HG02852 (cell line): Measurements from ENCODE around the gene AP3M1.
"Not testable (repeated sequence)": the region's sequence is repeated elsewhere in the genome, so short reads cannot be mapped to it uniquely, and the experiment has no call there.

Experiments
- ATAC-seq: cut with Tn5 transposase; IDR thresholded peaks from one replicate; pipeline ENCODE4 v1.9.1; 2021; ENCODE audit warnings: mild to moderate bottlenecking, moderate library complexity; ENCODE audit not compliant: unreplicated experiment

Gene AP3M1

DNA sequence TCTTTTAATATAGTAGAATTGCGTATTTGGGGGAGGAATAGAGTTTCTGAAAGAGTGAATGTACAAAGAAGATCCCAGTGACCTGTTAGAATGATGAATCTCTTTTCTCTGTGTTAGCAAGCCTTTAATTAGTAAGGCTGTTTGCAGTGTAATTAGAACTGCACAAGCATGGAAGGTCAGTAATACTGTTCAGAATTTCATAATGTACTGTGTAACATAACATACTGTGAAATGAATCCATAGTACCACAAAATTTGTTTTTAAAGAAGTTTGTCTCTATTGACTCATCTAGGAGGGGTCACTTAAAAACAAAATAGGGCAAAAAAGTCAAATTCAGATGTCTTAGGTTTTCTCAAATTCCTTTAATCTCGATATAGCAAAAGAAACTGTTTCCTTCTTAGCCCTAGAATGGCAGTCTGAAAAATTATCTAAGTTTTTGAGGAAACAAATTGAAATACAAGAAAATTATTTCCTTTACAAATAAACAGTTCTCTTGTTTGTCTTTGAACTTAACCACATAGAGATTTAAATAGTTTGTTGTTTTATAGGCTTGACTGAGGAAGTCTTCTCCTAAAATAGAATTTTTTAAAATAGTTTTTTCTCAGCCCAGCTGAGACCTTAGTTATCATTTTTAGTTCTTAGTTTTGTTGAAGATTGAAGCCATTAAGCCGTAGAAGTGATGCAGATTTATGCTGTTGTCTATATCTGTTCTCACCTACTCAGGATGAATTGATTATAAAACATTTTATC lies 12.9 kb upstream of the AP3M1 start:
- ATAC-seq, result no peak

DNA sequence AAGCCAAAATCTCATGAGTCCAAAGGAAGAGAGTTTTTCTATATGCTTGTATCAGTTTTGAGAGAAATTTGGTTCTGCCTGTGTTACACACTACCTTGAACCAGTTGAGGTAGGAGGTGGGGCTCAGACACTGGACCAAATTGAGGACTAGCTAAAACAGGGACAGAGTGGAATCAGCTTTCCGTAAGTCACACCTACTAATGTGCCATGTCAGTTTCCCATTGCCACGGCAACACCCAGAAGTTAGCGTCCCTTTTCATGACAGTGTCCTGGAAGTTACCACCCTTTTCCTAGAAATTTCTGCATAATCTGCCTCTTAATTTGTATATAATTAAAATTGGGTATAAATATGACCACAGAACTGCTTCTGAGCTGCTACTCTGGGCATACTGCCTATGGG lies 9.4 kb upstream of the AP3M1 start:
- ATAC-seq, result no peak

DNA sequence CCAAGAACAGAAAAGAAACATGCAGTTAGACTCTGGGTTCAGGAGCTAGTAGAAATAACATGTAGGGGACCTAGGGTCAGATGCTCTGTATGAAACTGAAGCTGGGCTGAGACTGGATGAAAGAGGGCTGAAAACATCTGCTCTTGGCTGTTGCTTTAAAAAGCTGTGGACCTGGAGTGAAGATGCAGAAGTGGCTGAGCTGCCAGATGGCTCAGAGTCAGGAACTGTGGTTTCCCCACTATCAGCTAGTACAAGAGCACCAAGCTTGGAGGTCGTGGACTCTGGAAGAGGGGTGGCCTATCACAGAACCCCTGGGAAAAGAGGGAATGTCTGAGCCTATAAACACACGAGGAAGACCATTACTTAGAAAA lies 6.3 kb upstream of the AP3M1 start:
- ATAC-seq, result no peak

- ATAC-seq, result no peak
Observed at GRCh38 chr10:74153676-74154075, 3.0 kb upstream of the AP3M1 start.

DNA sequence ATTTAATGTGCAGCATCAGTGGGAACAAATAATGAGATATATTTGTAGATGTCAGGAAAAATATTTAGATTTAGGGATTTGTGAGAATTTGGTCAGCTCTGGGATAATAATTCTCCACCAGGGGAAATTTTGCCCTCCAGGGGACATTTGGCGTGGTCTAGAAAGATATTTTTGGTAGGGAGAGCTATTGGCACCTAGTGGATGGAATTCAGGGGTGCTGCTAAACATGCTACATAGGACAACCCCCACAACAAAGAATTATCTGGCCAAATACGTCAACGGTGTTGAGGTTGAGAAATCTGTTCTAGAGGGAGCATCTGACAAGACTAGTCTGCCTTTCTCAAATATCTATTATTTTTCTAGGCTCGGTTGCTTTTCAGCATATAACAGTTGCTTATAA lies 2.5 kb upstream of the AP3M1 start:
- no peak for ATAC-seq

DNA sequence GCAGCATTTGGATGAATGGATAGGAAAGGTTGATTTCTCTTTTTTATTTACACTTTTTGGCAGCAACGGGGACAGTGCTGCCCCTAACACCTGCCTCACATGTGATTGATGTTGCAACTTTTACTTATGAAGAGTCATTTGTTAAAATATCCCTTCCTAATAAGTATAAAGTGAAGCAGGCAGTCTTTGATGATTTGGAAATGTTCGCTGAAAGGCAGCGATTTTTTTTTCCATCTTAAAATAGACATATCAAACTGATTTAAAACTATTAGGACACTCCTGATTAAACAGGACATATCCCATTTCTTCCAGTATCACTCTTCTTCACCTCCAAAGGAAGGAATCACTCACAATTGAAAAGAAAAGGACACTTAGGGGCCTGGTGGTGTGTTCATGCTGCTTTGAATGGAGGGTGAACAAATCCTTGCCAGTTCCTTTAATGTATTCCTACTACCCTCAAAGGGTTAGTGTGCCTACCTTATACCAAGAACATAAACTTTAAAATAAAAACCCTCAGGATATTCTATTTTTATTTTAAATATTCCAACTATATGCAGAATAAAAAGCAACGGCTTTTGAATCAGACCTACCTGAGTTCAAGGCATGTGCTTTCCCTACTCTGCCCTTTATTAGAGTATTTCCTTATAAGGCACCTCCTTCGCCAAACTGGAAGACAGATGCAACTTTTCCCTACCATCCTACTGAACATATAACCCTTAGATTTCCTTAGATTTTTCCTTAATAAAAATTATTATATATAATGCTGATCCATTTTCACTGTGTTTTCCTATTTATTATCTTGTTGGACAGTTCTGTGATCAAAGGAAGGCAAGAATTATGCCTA lies 1.5 kb upstream of the AP3M1 start:
- no peak for ATAC-seq

DNA sequence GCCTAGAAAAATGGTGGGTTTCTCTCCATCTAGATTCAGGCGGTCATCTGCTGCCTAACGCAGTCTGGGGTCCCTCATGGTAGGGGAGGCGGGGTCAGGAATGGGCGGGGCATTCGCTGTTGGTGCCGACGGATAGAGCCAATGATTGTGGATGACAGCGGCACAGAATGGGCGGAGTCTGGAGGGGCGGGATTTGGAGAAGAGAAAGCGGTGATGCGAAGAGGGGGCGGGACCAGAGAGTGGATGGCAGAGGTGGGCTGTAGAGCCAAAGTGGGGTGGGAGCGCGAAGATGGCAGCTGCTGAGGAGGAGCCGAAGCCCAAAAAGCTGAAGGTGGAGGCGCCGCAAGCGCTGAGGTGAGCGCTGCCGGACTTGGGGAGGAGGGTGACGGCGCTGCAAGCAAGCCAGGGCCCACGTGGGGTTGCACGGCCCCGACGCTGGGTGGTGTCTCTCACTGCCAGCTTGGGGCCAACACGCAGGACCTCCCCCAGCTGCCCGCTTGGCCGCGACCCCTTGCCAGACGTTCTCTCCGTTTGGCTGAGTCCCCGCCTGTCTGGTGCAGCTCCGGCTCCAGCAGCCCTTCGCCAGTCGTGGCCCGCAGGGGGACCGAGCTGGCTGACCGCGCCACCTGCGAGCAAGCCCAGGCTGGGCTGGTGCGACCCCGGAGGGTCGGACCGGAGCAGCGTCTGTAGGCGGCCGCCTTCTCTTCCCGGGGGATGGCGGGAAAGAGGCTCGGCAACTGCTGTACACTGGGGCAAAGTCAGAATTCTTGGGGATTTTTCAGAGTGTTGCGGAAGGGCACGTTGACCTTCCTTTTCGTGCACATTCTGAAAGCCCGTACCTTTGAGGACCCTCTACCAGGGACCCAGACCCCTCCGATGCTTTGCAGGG lies 606 bp upstream of the AP3M1 start, which contains the start of gene ADK:
Gene ADK, plus strand, starts transcription at position 232 of the 889 bp plus-strand sequence. Its CDS starts 58 bp downstream, at position 290.
- ATAC-seq, result peak; percentile 87

GRCh38 chr10:74146980-74147379 lies 3.6 kb downstream of the AP3M1 start:
- ATAC-seq, result not testable (repeated sequence)

- ATAC-seq, result no peak
Observed at GRCh38 chr10:74145133-74145532, 5.5 kb downstream of the AP3M1 start.

GRCh38 chr10:74140553-74140952 lies 10.1 kb downstream of the AP3M1 start:
- no peak for ATAC-seq

- no peak for ATAC-seq
Observed at GRCh38 chr10:74139981-74140380, 10.6 kb downstream of the AP3M1 start.

DNA sequence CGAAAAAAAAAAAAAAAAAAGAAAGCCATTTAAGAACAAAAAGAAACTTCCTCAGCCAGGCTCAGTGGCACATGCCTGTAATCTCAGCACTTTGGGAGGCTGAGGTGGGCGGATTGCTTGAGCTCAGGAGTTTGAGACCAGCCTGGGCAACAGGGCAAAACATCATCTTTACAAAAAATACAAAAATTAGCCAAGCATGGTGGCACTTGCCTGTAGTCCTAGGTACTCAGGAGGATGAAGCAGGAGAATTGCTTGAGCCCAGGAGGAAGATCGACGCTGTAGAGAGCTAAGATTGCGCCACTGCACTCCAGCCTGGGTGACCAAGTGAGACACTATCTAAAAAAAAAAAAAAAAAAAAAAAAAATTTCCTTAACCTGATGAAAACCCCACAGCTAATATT lies 12.0 kb downstream of the AP3M1 start:
- ATAC-seq, result not testable (repeated sequence)

DNA sequence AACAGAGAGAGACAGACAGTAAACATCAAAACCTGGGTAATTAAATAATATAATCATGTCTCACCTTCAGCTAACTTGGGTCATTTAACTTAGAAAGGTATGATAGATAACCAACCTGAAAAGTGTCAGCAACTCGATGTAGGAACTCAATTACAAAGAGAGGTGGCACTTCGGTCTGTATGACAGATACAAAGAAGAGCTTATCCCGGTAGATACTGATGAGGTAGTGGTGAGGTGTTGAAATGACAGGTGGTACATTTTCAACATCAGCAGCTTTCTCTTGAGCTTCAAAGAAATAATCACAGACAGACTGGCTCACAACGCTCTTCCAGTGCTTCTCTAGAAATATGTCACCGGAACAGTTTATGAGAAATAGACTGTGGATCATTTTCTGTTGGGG lies 12.6 kb downstream of the AP3M1 start:
- ATAC-seq, result no peak

GRCh38 chr10:74135452-74135851 lies 15.2 kb downstream of the AP3M1 start:
- no peak for ATAC-seq

- ATAC-seq, result no peak
Observed at GRCh38 chr10:74133923-74134820, 16.5 kb downstream of the AP3M1 start.

GRCh38 chr10:74123081-74123480 lies 27.5 kb downstream of the AP3M1 start:
- ATAC-seq, result no peak

- ATAC-seq, result no peak
Observed at GRCh38 chr10:74122060-74122459, 28.6 kb downstream of the AP3M1 start.

DNA sequence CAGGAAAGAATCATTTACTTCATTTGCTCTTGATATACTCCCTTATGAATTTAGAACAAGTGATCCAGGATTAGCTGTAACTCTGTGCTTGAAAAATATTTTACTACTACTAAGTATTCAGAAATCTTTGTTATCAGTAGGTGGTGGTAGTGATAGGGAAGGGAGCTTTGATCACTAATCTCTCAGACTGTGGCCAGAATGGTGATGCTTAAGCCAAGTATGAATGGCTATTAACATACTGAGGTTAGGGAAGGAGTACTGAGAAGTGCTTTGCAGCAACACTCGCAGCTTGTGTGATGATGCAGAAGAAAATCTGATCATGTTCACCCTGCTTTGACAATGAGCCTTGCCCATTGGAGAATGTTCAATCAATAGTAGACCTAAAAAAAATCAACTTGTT lies 29.3 kb downstream of the AP3M1 start:
- no peak for ATAC-seq

GRCh38 chr10:74120911-74121310 lies 29.7 kb downstream of the AP3M1 start:
- ATAC-seq, result no peak

- ATAC-seq, result no peak
Observed at GRCh38 chr10:74118804-74119203, 31.8 kb downstream of the AP3M1 start.
